ENCODE measurements around the gene LPCAT4. TPM values are rescaled to one million over a fixed set of nuclear protein-coding genes. Genes with fewer than 3 reads are reported as not detected.
A peak's percentile ranks its signal among the peaks of the same experiment; 100 is the strongest.

LPCAT4 gene
- total and polyA plus RNA-seq, 2 donors (not counting 3 experiments of a cell fraction or from before 2014, with no cell fraction given) = 49.3 to 51.3 TPM

DNA sequence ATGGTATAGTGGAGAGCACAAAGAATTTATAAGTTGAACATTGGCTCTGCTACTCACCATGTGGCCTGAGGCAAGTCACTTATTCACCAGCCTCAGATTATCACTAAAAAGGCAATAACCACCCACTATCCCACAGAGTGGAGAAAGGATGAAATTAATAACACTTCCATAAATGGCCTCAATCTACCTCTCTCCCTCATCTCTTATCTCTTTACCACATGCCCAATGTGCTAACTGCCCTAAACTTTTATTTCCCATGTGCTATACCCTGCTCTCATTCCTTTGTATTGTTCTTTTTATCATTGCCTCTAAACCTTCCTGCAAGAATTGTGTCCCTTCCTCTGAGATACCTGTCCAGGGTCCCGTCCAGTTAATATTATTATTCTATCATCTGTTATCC is 55.4 kb downstream of the LPCAT4 start:
- ChIA-PET CTCF (no interaction called here), POLR2A (no interaction called here)
- DNase-seq (ENCODE audit: low read depth, low spot score) (no peak), FAIRE-seq (no peak)
- Histone ChIP-seq H4K20me1 (replicated peaks; ENCODE audit: control insufficient read depth, extremely low read depth, insufficient read depth, low read length) (no peaks in the 10 kb centered on the region), H3K36me3 (ENCODE audit: control insufficient read depth in 2 of 2, extremely low read depth in 1 of 2, insufficient read depth in 2 of 2, low read length in 2 of 2) (no peaks in the 10 kb centered on the region), H3K4me3 (replicated peaks in 1 of 3; ENCODE audit: insufficient read depth in 1 of 3, low read depth in 1 of 3, low read length in 3 of 3) (no peak overlapping the region), H3K9me3 (replicated peaks; ENCODE audit: control insufficient read depth, insufficient read depth, low read length) (no peaks in the 10 kb centered on the region), H3K79me2 (ENCODE audit: control insufficient read depth, insufficient read depth, low read length) (no peaks in the 10 kb centered on the region), H3K27ac (ENCODE audit: insufficient read depth, low read depth, low read length) (no peak overlapping the region), H3K4me2 (ENCODE audit: insufficient read depth, low read length) (no peak overlapping the region), H3K9ac (replicated peaks; ENCODE audit: extremely low read depth, insufficient read depth, low read length) (no peak overlapping the region), H2AFZ (ENCODE audit: low read depth, low read length) (no peak overlapping the region), H3K4me1 (ENCODE audit: control insufficient read depth, extremely low read depth, insufficient read depth, low read length) (no peaks in the 10 kb centered on the region), H3K27me3 (ENCODE audit: control insufficient read depth in 2 of 2, insufficient read depth in 2 of 2, low read length in 2 of 2) (no peaks in the 10 kb centered on the region), H3K9me1 (replicated peaks; ENCODE audit: control insufficient read depth, extremely low read depth, insufficient read depth, low read length) (no peaks in the 10 kb centered on the region)
- no TSS peak for BruUV-seq (replicated peaks)
- TF ChIP-seq JUN (IDR thresholded peaks at IDR 0.05; ENCODE audit: borderline replicate concordance, insufficient read depth, insufficient read length, low read depth) (no peak), POLR2AphosphoS5 (IDR thresholded peaks at IDR 0.05; ENCODE audit: insufficient read depth, low read depth, low read length) (no peak), GATA2 (IDR thresholded peaks at IDR 0.05; ENCODE audit: insufficient read depth, insufficient read length, low read depth, low read length) (no peak), MYC (IDR thresholded peaks at IDR 0.05; ENCODE audit: low read depth, low read length) (no peak), FOS (IDR thresholded peaks at IDR 0.05; ENCODE audit: borderline replicate concordance, insufficient read depth, low read length) (no peak), POLR2A (IDR thresholded peaks at IDR 0.05; ENCODE audit: low read depth, low read length) (no peak), CTCF (IDR thresholded peaks at IDR 0.05; ENCODE audit: extremely low read depth in 1 of 2, insufficient read depth in 1 of 2, low read depth in 1 of 2, low read length in 2 of 2) (no peak), EZH2 (IDR thresholded peaks at IDR 0.05; ENCODE audit: borderline replicate concordance, low read depth, low read length, severe bottlenecking) (no peak)
- TF ChIP-seq, protein P1, sequence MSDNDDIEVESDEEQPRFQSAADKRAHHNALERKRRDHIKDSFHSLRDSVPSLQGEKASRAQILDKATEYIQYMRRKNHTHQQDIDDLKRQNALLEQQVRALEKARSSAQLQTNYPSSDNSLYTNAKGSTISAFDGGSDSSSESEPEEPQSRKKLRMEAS (IDR thresholded peaks at IDR 0.05; ENCODE audit: insufficient read depth, insufficient read length) = no peak
- dilution Hi-C loops (cut with MboI; ENCODE audit: extremely low pct_ligation_motif_present, low sequenced_read_pairs) (no loop called here), intact Hi-C loops (cut with micrococcal nuclease) (no loop called here)

MicroRNAs encoded within 50 kb of the gene (microRNA counts, 767-probe panel; counts per million panel counts)
- microRNA hsa-miR-1233 = 723 counts per million, percentile 96 among the panel's probes with 10 or more counts

Small RNAs within 50 kb of the gene (microRNA-seq; reads per million reads assigned to microRNA genes)
- gene MIR1233-1 (ENCODE audit: borderline number of aligned reads, borderline replicate concordance) = not detected

Small RNAs within 50 kb of the gene (small RNA-seq; reads per million reads assigned to genes)
- gene MIR1233-1 (ENCODE audit: insufficient read depth, insufficient read length, low read depth, low replicate concordance) (not detected), gene RF00019 (ENCODE audit: insufficient read depth, insufficient read length, low read depth, low replicate concordance) (not detected)

Other genes starting within 250 kb of the LPCAT4 start
- gene KATNBL1, start 157.1 kb downstream of the LPCAT4 start, total RNA-seq = 56.8 and 57.9 TPM in 2 replicates
- 10.7 and 14.1 TPM in 2 replicates for gene KATNBL1, start 157.1 kb downstream of the LPCAT4 start, polyA plus RNA-seq
- 109 and 123 TPM in 2 replicates for gene EMC4, start 142.2 kb downstream of the LPCAT4 start, total RNA-seq
- gene EMC4, start 142.2 kb downstream of the LPCAT4 start, polyA plus RNA-seq = 97.4 and 108 TPM in 2 replicates
- 27.1 and 29.4 TPM in 2 replicates for gene SLC12A6, start 29.4 kb downstream of the LPCAT4 start, total RNA-seq
- gene SLC12A6, start 29.4 kb downstream of the LPCAT4 start, polyA plus RNA-seq = 17.6 and 21.4 TPM in 2 replicates
- gene NOP10, start 24.1 kb downstream of the LPCAT4 start, total RNA-seq = 215 and 225 TPM in 2 replicates
- gene NOP10, start 24.1 kb downstream of the LPCAT4 start, polyA plus RNA-seq = 708 and 710 TPM in 2 replicates
- gene NUTM1, start 23.9 kb downstream of the LPCAT4 start, total RNA-seq = not detected in 2 replicates
- not detected in 2 replicates for gene NUTM1, start 23.9 kb downstream of the LPCAT4 start, polyA plus RNA-seq
- 53.5 and 61.1 TPM in 2 replicates for gene GOLGA8A, start 70.6 kb upstream of the LPCAT4 start, total RNA-seq
- gene GOLGA8A, start 70.6 kb upstream of the LPCAT4 start, polyA plus RNA-seq = 12.3 and 17.8 TPM in 2 replicates
- gene GOLGA8B, start 216.5 kb upstream of the LPCAT4 start, total RNA-seq = 36.0 and 45.0 TPM in 2 replicates
- gene GOLGA8B, start 216.5 kb upstream of the LPCAT4 start, polyA plus RNA-seq = 22.1 and 30.9 TPM in 2 replicates

All from endothelial cell of umbilical vein (primary cell).